ENCODE results near the gene SLC8A3.

The SLC8A3 gene

DNA sequence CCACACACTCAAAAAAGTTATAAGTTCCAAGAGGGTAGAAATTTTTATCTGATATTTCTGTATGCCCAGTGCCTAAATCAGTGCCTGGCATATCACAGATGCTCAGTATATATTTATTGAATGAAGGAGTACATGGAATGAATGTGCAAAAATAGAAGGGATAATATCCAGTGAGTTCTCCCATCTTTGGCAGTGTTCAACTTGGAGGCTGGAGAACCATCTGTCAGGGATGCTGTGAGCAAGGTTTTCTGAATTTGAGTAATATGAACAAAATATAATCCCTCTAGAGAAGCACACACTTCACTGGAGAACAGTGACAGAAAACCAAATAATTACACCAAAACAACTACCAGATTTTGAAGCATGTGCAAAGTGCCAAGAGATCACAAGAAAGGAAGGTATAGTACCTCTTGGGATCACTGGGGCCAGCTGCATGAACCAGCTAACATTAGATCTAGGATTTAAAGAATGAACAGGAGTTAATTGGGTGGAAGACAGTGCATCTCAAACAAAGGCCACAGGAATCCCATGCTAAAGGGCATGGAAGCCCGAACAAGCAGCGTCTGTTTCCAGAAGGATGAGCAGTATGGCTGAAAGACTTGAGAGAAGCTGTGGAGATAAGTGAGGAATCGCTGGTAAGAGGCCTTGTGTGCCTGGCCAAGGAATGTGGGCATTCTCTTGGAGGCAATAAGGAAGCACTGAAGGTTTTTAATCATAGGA lies 11.5 kb downstream of the SLC8A3 start:
- no peak for DNase-seq

- DNase-seq: no peak
Measured at GRCh38 chr14:70173569-70173968, 15.2 kb downstream of the SLC8A3 start.

- DNase-seq: no peak
Measured at GRCh38 chr14:70171726-70172125, 17.0 kb downstream of the SLC8A3 start.

- DNase-seq: no peak
Measured at GRCh38 chr14:70170976-70171375, 17.8 kb downstream of the SLC8A3 start.

DNA sequence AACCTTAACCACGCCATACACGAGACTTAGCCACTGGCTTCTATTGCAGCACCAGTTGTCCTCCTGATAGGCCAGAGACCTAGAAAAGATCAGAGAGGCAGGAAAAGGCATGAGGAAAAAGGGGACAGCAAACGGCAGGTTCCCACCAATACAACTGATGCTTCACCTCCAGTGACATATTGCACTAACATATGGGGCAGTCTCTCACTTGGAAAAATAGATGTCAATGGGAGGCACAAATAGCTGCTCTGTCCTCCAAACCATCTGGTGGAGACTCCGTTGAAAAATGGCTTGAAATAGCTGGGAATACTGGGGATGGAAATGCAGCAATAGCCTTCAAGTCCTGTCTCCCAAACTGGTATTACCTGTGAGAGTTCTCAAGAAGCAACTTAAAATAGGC lies 20.3 kb downstream of the SLC8A3 start:
- DNase-seq: no peak

DNA sequence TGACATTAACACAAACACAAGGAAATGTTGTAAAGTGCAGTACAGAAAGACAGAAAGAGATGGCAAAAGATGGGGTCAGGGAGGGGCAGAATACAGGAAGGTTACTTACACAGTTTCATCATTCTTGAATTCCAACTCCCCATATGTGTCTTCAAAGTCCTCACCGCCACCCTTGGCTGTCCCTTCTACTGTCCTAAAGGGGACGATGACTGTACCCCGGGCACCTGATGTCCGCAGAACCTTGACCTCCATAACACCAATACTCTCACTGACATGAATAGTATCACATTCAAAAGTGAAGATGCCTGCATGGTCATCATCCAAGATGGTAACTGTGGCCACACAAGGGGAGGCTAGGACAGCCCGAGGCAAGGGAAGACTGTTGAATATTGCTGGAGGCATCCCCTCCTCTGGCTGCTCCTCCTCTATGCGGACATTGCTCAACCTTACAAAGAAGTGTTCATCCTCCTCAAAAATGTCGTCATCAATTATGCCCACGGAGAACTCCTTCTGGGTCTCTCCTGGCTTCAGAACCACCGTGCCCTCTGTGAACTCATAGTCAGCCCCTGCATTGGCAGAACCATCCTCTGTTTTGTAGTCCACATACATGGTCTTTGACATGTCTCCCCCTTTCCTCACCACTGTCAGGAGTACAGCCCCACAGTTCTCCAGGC lies 22.1 kb downstream of the SLC8A3 start:
- no peak for DNase-seq

DNA sequence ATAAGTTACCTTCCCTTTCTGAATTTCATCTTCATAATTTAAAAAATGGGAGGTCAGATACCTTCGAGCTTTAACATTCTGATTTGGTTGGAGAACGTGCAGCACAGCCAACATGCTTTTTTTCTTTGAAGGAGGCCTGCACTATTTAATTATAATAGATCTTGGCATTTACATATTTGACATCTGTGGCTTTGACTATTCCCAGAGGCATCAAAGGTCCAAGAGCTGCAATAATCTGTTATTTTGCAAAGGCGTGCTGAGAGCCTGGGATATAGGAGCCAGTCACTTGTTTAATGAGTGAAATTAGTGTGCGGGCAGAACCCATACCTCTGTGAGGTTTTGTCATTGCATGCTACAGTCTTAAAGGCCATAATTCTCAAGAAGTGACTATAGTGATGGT lies 26.4 kb downstream of the SLC8A3 start:
- no peak for DNase-seq

DNA sequence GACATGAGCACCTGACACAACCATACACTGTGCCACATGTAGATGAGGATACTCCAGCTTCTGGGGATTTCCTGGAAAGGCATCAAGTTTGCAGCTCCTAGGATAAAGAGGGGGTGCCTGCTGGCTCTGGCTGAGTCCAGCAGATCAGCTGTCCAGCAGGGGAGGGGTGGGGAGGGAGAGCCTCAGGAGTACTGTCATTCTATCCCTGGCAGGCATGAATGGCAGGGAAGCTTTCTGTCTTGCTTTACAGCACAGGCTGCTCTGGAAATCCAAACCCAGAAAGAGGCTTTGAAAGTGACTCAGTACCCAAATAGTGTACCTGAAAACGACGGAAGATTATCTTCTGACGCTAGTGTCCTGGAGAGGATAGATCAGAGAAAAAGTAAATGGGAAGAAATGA lies 32.2 kb downstream of the SLC8A3 start:
- DNase-seq: no peak

- DNase-seq: peak; percentile 95
Measured at GRCh38 chr14:70152704-70153103, 36.0 kb downstream of the SLC8A3 start.

GRCh38 chr14:70152081-70152480 lies 36.7 kb downstream of the SLC8A3 start:
- DNase-seq: no peak

DNA sequence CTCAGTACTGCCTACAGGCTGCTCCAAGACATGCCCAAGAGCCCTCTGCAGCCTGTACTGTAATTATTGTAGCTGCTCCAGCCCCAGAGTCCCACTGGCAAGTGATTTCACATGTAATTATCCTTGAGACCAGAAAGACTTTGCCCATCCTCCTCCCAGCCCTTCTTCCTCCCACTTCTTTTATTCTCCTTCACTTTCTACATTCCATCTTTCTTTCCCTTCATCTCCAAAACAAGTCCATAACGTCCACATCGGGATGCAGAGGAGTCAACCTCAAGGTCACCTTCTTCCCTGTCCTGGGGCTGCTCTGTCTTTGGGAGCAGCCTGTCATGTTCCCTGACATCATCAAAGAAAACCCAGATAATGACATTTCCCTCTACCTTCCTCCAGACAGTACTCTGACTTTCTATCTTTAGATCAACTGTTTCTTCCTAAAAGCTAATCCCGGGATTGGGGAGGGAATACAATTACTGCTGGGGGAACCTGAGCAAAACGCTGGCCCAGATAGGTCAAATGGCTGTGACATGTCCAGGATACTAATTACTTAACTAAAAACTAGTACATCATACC lies 39.1 kb downstream of the SLC8A3 start:
- peak; percentile 12 for DNase-seq

DNA sequence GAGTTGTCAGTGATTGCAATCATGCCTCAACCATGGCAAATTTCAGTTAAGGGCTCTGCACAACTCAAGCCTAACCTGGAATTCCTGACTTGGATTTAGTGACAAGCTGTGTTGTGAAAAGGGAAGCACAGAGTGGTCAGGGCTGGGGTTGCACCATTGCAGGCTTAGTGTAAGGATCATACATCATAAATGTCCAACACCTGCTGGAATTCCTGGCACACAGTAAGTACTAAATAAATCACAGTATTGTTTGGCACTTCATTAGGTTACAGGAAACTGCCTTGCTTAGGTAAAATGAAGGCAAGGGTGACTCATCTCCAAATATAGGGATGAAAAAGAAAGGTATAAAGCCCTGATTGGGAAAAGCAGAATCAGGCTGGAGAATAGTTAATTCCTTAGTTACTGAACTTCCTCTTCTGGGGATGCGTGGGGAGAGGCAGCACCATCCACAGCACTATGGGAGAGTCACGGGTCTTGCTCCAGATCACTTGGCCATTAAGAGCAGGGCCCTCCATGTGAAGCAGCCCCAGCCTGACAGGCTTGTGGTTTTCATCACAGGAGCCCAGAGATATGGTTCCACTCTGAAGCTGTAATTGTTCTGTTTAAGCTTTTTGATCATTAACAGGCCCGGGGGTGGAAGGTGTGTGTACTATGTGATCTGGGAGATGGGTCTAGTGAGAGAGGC lies 39.7 kb downstream of the SLC8A3 start:
- peak; percentile 34 for DNase-seq

DNA sequence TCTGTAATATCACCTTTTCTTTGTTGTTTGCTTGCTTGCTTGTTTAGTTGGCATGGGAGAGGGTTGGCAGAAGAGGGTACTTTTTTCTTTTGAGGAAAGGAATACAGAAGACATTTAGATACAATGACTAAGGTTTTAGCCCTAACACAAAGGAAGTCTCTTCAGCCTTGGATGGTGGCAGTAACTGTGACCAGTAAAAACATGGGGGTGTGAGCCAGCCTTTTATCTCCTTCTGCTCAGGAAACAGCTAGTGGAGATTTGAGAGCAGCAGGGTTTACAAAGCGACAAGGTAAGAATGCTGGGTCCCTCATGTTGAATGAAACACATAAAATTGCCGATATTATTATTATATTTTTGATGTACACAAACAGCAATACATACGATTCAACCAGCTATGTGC lies 40.4 kb downstream of the SLC8A3 start:
- DNase-seq: no peak

- no peak for DNase-seq
Measured at GRCh38 chr14:70144046-70144445, 44.7 kb downstream of the SLC8A3 start.

- peak; percentile 65 for DNase-seq
Measured at GRCh38 chr14:70143306-70143705, 45.4 kb downstream of the SLC8A3 start.

GRCh38 chr14:70140614-70141013 lies 48.1 kb downstream of the SLC8A3 start:
- no peak for DNase-seq

DNA sequence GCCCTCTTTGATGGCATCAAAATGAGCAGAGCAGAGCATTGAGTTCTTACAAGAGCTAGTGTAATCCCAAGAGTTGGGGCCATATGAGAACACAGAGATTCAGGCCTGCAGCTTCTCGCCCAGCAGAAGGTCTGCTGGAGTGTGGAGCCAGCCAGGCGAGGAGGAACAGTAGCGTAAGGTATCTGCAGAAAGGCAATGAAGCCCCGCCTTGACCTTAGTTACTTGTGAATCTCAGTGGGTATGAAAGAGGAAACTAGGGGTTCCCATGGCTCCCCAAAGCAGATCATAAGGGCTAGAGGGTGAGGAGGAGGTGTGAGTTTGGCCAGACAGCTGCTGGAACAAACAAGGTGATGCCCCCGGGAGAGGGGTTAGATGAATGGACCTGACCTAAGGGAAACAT lies 49.4 kb downstream of the SLC8A3 start:
- no peak for DNase-seq

DNA sequence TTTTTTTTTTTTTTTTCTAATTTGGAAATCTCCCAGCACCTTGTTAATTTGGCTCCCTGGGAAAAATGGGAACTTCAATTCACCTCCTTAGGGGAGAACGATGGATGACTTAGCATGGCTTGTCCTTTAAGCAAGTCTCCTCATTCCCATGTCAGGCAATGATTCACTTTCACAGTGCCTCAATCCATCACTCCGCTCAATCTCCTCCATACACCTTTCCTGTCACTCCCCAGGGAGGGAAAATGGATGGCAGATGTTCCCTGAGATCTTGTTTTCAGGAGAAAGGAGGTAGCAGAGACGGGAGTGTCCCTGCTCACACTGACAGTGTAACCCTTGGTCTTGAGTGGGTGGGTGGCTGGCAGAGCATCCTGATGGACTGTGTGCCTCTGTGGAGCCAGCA lies 51.0 kb downstream of the SLC8A3 start:
- peak; percentile 18 for DNase-seq

DNA sequence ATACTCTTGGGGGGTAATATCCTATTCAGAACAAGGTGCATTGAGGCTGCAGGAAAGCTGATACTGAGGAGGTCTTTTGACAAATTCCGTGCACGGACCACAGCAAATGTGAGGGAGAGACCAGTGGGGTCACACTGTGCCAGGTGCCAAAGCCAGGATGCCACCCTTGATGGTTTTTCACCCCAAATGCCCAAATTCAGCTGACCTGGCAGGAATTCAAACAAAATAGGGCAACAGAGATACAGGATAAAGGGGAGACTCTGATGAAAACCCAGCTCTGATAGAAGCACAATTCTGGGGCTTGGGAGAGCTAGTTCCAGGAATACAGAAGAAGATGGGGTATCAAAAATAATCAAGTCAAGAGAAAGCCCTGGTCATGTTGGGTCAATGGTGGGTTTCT lies 55.3 kb downstream of the SLC8A3 start:
- DNase-seq: no peak

DNA sequence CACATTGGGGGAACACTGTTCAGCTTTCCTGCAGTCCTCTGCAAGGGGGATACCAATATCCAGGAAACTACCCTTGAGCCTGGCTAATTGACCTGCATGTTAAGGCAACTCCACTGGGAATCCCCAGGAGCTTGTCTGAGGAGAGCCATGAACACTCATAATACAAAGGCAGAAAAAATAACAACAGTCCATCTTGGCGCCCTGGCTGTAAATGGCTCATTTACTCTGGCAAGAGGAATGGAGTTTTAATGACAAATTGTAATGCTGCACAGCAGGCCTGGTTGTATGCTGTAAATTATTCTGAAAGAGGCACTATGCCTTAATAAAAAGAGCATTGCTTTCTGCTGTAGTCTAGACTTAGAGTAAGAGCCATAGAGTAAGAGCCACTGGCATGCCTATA lies 58.3 kb downstream of the SLC8A3 start:
- peak; percentile 99 for DNase-seq

DNA sequence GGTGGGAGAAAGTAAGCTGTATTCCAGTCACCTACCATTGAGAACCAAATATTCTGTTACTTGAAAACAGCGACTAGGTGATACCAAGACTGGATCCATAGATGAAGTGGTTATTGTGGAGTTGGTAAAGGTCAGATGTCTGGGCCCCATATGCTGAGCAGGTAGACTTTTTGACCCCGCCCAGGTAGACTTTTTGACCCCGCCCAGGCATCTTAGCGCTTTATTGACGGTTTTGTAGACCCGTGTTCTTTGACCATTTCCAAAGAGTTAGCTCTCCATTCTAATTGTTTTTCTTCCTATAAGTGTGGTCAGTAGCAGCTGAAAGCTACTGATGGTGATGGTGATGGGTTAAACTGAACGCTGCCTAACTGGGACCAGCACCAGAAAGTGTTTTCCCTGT lies 61.6 kb downstream of the SLC8A3 start:
- DNase-seq: no peak

- DNase-seq: peak; percentile 20
Measured at GRCh38 chr14:70123796-70124195, 65.0 kb downstream of the SLC8A3 start.

- no peak for DNase-seq
Measured at GRCh38 chr14:70121521-70121920, 67.2 kb downstream of the SLC8A3 start.

GRCh38 chr14:70118064-70118463 lies 70.7 kb downstream of the SLC8A3 start:
- no peak for DNase-seq
